GM23338 (cell line): ENCODE measurements around the gene RIC1. TPM values are rescaled to one million over a fixed set of nuclear protein-coding genes. Genes with fewer than 3 reads are reported as not detected.
"Not testable (repeated sequence)": the region's sequence is repeated elsewhere in the genome, so short reads cannot be mapped to it uniquely, and the experiment has no call there.

Source experiments
- ATAC-seq: fragments of 200-7000 bp; cut with Tn5 transposase; 3 replicates; pipeline ENCODE4 v1.9.1; 2020
- DNase-seq: peaks from one replicate; pipeline ENCODE4 v3.0.0-alpha.2; 2015; ENCODE audit warnings: low spot score
- H2AFZ ChIP-seq: fragments of 200-600 bp; sonication (generic); 2 replicates; pipeline ENCODE4 v1.8.0; 2016; ENCODE audit warnings: antibody characterized with exemption, mild to moderate bottlenecking, moderate library complexity
- H3F3A ChIP-seq: fragments of 200-600 bp; sonication (generic); replicated peaks from 2 replicates; pipeline ENCODE4 v1.8.0; 2017; ENCODE audit warnings: antibody characterized with exemption, mixed run types, low read depth
- H3K27ac ChIP-seq: fragments of 200-600 bp; sonication (generic); 2 replicates; pipeline ENCODE4 v1.6.1; 2016; ENCODE audit warnings: low read depth
- H3K27me3 ChIP-seq: fragments of 200-600 bp; sonication (generic); 2 replicates; pipeline ENCODE4 v1.8.0; 2016; ENCODE audit warnings: mild to moderate bottlenecking, mixed run types, moderate library complexity; ENCODE audit not compliant: insufficient read depth
- H3K36me3 ChIP-seq: fragments of 200-600 bp; sonication (generic); 2 replicates; pipeline ENCODE4 v1.8.0; 2016; ENCODE audit warnings: mild to moderate bottlenecking; ENCODE audit not compliant: insufficient read depth
- H3K4me1 ChIP-seq: fragments of 200-600 bp; sonication (generic); 2 replicates; pipeline ENCODE4 v1.8.0; 2016; ENCODE audit warnings: mild to moderate bottlenecking, moderate library complexity; ENCODE audit not compliant: insufficient read depth
- H3K4me2 ChIP-seq: fragments of 200-600 bp; sonication (generic); 2 replicates; pipeline ENCODE4 v1.7.1; 2017; ENCODE audit warnings: mixed run types
- H3K4me3 ChIP-seq: fragments of 200-600 bp; sonication (generic); 2 replicates; pipeline ENCODE4 v1.6.1; 2016; ENCODE audit warnings: mixed run types
- H3K79me2 ChIP-seq: fragments of 200-600 bp; sonication (generic); replicated peaks from 2 replicates; pipeline ENCODE4 v1.8.0; 2017; ENCODE audit warnings: mild to moderate bottlenecking; ENCODE audit not compliant: insufficient read depth
- H3K9me2 ChIP-seq: fragments of 200-600 bp; sonication (generic); 2 replicates; pipeline ENCODE4 v1.8.0; 2017; ENCODE audit not compliant: insufficient read depth
- H4K20me1 ChIP-seq: fragments of 200-600 bp; sonication (generic); replicated peaks from 2 replicates; pipeline ENCODE4 v1.8.0; 2017; ENCODE audit warnings: mild to moderate bottlenecking; ENCODE audit not compliant: insufficient read depth
- H3K27ac Mint-ChIP-seq: 2 replicates; pipeline ENCODE4 v1.8.0; 2020; ENCODE audit warnings: inconsistent platforms, mild to moderate bottlenecking, moderate library complexity, mixed read lengths
- H3K27me3 Mint-ChIP-seq: 3 replicates; pipeline ENCODE4 v1.8.0; 2022; ENCODE audit warnings: low read depth, mild to moderate bottlenecking, moderate library complexity, mixed read lengths, inconsistent platforms; ENCODE audit not compliant: insufficient read depth, poor library complexity
- H3K36me3 Mint-ChIP-seq: 3 replicates; pipeline ENCODE4 v1.8.0; 2021; ENCODE audit warnings: low read depth, mild to moderate bottlenecking, inconsistent platforms, moderate library complexity, mixed read lengths
- H3K4me1 Mint-ChIP-seq: 3 replicates; pipeline ENCODE4 v1.8.0; 2020; ENCODE audit warnings: mild to moderate bottlenecking, inconsistent platforms, mixed read lengths
- H3K4me3 Mint-ChIP-seq: 3 replicates; pipeline ENCODE4 v1.8.0; 2021; ENCODE audit warnings: moderate library complexity, mild to moderate bottlenecking, inconsistent platforms, mixed read lengths
- H3K9me3 Mint-ChIP-seq: 3 replicates; pipeline ENCODE4 v1.8.0; 2020; ENCODE audit warnings: moderate library complexity, mild to moderate bottlenecking, inconsistent platforms, mixed read lengths
- CREB1 ChIP-seq: fragments of 250-450 bp; sonication (Bioruptor Pico); IDR thresholded peaks from 2 replicates; pipeline ENCODE4 v1.5.0; 2020; ENCODE audit warnings: low read depth, mild to moderate bottlenecking, moderate library complexity
- EZH2phosphoT487 ChIP-seq: fragments of 200-600 bp; sonication (generic); IDR thresholded peaks from one replicate; pipeline ENCODE4 v1.8.1; 2018; ENCODE audit warnings: antibody characterized with exemption; ENCODE audit not compliant: unreplicated experiment
- NANOG ChIP-seq: IDR thresholded peaks from 2 replicates; pipeline ENCODE4 v1.6.1; 2016; ENCODE audit warnings: antibody characterized with exemption, borderline replicate concordance
- POLR2AphosphoS5 ChIP-seq: IDR thresholded peaks from 2 replicates; pipeline ENCODE4 v1.6.1; 2016; ENCODE audit warnings: antibody characterized with exemption, low read depth
- STAT1 ChIP-seq: IDR thresholded peaks from one replicate; pipeline ENCODE4 v1.6.1; 2016; ENCODE audit warnings: antibody characterized with exemption; ENCODE audit not compliant: unreplicated experiment
- ZNF114 ChIP-seq: fragments of 250-450 bp; sonication (Bioruptor Pico); IDR thresholded peaks from 2 replicates; pipeline ENCODE4 v1.5.0; 2020; ENCODE audit warnings: mild to moderate bottlenecking, moderate library complexity
- polyA plus RNA-seq: library from polyadenylated mRNA; unstranded; fragments of >200 nt; fragmentation: Nextera tagmentation; extraction: Ambion mirVana; gene quantifications from 2 replicates; pipeline ENCODE4 v1.2.1, GENCODE V29; 2016
- total RNA-seq: library from RNA; depleted of rRNA; stranded (reverse); fragments of >200 nt; shearing (Covaris generic); gene quantifications from 2 replicates; pipeline ENCODE4 v1.2.3, GENCODE V29; 2014
- TF ChIP-seq, protein P1 (sequence below), 2 experiments: fragments of 200-600 bp in 1 of 2; sonication (generic) in 1 of 2; conservative IDR thresholded peaks; 2 replicates each; pipeline versions ENCODE4 v1.5.1 to v1.6.1; 2016 to 2017; ENCODE audit warnings: antibody characterized with exemption in 2 of 2, low read depth in 2 of 2, mild to moderate bottlenecking in 2 of 2, moderate library complexity in 1 of 2
- TF ChIP-seq, protein P2 (sequence below): IDR thresholded peaks from one replicate; pipeline ENCODE4 v1.6.1; 2018; ENCODE audit warnings: antibody characterized with exemption; ENCODE audit not compliant: unreplicated experiment
- TF ChIP-seq, protein P3 (sequence below): IDR thresholded peaks from 2 replicates; pipeline ENCODE4 v1.6.1; 2016; ENCODE audit warnings: antibody characterized with exemption

RIC1 gene
- total and polyA plus RNA-seq, 2 experiments from 2014 or later, result 7.8 to 34.9 TPM

DNA sequence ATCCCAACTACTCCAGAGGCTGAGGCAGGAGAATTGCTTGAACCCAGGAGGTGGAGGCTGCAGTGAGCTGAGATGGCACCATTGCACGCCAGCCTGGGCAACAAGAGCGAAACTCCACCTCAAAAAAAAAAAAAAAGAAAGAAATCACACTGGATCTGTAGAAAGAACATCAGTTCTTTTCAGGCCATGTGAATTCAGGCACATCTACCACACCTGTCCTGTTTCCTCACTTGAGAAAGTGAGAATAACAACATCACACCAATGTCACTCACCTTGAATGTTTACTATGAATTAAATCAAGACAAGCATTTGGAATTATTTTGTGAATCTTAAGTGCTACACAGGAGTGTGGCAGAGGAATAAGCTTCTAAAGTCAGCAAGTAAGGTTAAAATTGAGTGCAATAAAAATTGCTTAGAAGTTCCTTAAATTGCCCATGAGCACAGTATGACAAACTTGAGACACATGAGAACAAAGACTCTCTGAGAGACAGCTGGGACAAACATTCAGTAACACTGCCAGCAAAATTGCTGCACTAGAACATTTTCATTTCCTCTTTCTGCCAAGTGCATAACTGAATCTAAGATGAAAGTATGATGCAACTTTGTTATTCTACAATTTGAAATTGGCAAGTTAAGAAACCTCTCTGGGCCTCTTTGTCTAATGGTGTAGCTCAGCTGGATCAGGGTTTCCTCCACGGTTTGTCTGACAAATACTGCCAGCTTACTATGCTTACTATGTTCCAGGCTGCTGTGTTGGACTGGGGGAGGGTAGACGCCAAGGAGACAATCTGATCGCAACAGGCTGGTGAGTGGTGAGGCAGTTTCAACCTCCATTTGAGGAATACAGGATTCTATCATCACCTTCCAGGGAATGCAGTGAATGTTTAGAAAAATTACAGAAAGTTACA is 1.9 kb upstream of the RIC1 start (continued):
- TF ChIP-seq, protein P1, sequence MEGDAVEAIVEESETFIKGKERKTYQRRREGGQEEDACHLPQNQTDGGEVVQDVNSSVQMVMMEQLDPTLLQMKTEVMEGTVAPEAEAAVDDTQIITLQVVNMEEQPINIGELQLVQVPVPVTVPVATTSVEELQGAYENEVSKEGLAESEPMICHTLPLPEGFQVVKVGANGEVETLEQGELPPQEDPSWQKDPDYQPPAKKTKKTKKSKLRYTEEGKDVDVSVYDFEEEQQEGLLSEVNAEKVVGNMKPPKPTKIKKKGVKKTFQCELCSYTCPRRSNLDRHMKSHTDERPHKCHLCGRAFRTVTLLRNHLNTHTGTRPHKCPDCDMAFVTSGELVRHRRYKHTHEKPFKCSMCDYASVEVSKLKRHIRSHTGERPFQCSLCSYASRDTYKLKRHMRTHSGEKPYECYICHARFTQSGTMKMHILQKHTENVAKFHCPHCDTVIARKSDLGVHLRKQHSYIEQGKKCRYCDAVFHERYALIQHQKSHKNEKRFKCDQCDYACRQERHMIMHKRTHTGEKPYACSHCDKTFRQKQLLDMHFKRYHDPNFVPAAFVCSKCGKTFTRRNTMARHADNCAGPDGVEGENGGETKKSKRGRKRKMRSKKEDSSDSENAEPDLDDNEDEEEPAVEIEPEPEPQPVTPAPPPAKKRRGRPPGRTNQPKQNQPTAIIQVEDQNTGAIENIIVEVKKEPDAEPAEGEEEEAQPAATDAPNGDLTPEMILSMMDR (conservative IDR thresholded peaks at IDR 0.05; ENCODE audit: low read depth in 2 of 2), result no peak
- TF ChIP-seq POLR2AphosphoS5 (no peak), STAT1 (no peak), CREB1 (CRISPR knock-in tag) (no peak), EZH2phosphoT487 (no peak), NANOG (no peak), ZNF114 (CRISPR knock-in tag) (no peak)
- TF ChIP-seq, protein P2, sequence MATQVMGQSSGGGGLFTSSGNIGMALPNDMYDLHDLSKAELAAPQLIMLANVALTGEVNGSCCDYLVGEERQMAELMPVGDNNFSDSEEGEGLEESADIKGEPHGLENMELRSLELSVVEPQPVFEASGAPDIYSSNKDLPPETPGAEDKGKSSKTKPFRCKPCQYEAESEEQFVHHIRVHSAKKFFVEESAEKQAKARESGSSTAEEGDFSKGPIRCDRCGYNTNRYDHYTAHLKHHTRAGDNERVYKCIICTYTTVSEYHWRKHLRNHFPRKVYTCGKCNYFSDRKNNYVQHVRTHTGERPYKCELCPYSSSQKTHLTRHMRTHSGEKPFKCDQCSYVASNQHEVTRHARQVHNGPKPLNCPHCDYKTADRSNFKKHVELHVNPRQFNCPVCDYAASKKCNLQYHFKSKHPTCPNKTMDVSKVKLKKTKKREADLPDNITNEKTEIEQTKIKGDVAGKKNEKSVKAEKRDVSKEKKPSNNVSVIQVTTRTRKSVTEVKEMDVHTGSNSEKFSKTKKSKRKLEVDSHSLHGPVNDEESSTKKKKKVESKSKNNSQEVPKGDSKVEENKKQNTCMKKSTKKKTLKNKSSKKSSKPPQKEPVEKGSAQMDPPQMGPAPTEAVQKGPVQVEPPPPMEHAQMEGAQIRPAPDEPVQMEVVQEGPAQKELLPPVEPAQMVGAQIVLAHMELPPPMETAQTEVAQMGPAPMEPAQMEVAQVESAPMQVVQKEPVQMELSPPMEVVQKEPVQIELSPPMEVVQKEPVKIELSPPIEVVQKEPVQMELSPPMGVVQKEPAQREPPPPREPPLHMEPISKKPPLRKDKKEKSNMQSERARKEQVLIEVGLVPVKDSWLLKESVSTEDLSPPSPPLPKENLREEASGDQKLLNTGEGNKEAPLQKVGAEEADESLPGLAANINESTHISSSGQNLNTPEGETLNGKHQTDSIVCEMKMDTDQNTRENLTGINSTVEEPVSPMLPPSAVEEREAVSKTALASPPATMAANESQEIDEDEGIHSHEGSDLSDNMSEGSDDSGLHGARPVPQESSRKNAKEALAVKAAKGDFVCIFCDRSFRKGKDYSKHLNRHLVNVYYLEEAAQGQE, result no peak
- TF ChIP-seq, protein P3, sequence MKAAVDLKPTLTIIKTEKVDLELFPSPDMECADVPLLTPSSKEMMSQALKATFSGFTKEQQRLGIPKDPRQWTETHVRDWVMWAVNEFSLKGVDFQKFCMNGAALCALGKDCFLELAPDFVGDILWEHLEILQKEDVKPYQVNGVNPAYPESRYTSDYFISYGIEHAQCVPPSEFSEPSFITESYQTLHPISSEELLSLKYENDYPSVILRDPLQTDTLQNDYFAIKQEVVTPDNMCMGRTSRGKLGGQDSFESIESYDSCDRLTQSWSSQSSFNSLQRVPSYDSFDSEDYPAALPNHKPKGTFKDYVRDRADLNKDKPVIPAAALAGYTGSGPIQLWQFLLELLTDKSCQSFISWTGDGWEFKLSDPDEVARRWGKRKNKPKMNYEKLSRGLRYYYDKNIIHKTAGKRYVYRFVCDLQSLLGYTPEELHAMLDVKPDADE, result no peak

DNA sequence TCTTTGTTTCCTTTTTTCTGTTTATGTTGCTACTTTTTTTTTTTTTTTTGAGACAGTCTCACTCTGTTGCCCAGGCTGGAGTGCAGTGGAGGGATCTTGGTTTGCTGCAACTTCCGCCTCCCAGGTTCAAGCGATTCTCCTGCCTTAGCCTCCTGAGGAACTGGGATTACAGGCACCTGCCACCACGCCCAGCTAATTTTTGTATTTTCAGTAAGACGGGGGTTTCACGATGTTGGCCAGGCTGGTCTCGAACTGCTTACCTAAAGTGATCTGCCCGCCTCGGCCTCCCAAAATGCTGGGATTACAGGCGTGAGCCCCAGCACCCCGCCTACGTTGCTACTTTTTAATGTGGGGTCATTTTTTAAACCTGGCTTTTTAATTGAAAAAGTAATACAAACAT is 1.2 kb upstream of the RIC1 start:
- ATAC-seq, H3K36me3 ChIP-seq, H3F3A ChIP-seq, H3K27ac ChIP-seq, H4K20me1 ChIP-seq, DNase-seq, H3K9me3 Mint-ChIP-seq, H3K27me3 ChIP-seq, H3K36me3 Mint-ChIP-seq, H3K9me2 ChIP-seq: not testable (repeated sequence)
- 0 out of 2 replicates have a peak overlapping the region, but pooled peaks have one; percentile 77 for H3K27ac Mint-ChIP-seq
- H3K4me3 Mint-ChIP-seq, result peak overlapping the region; percentile 96
- H2AFZ ChIP-seq, result peak overlapping the region; percentile 99; the same call in 1 of the 2 replicates
- H3K27me3 Mint-ChIP-seq, result peaks cover 14% of the 10 kb centered on the region
- peak overlapping the region; percentile 83 for H3K4me2 ChIP-seq
- peaks cover 24% of the 10 kb centered on the region for H3K4me1 Mint-ChIP-seq
- H3K4me3 ChIP-seq, result peak overlapping the region; percentile 79
- H3K4me1 ChIP-seq, result peaks cover 17% of the 10 kb centered on the region
- peaks cover 32% of the 10 kb centered on the region for H3K79me2 ChIP-seq
